RWPE1 (cell line): ENCODE measurements around the gene PAEP.

ENCODE experiments used
- CTCF ChIA-PET: fragments of 350-600 bp; sonication (Branson Sonifier 250); formaldehyde crosslinking; extraction: SDS; loops from one replicate; lab custom pipeline; 2021; lab: Yijun Ruan, JAX
- POLR2A ChIA-PET: fragments of 400-600 bp; formaldehyde crosslinking; extraction: SDS; loops from one replicate; lab custom pipeline; 2020; ENCODE audit warnings: antibody characterized with exemption; ENCODE audit not compliant: low non-redundant PET; lab: Yijun Ruan, JAX
- DNase-seq: peaks from one replicate; pipeline ENCODE4 v3.0.0; 2012; ENCODE audit warnings: low spot score
- H3K27ac ChIP-seq: fragments of 450-650 bp; 2 replicates; pipeline ENCODE4 v1.5.1; 2017
- TF ChIP-seq, protein P1 (sequence below): fragments of 450-650 bp; conservative IDR thresholded peaks from 2 replicates; pipeline ENCODE4 v1.5.1; 2017; ENCODE audit warnings: low read depth, mild to moderate bottlenecking

Gene PAEP

DNA sequence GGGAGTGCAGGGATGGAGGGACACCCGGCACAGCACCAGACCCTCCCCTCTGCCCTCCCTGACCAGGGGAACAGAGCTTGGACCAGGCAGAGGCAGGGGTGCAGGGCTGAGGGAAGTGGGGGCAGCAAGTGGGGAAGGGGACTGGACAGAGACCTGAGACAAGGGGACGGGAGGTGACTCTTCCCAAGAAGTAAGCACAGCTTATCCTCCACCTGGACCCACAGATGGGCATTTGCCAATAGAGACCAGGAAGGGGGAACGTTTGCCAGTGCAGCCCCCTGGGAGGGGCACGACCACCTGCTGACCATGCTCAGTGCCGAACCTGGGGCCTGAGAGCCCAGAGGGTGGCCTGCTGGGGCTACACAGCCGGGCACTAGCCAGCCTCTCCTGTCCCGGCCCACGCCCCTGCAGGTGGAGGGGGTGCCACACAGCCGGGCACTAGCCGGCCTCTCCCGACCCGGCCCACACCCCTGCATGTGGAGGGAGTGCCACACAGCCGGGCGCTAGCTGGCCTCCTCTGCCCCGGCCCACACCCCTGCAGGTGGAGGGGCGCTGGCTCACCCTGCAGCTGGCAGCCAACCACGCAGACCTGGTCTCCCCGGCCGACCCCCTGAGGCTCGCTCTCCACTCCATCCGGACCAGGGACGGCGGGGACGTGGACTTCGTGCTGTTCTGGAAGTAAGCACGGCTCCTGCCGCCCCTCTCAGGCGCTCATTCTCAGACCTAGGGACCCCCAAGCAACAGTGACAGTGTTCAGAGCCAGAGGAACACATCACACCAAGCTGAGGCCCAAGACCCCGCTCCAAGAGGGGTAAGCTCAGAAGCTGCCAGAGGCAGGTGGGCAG lies 53.5 kb downstream of the PAEP start:
- ChIA-PET CTCF (interaction anchor here (0.6 to 1.2 kb wide), 3 partner anchors 15 to 582 kb away, joined by 4 to 5 read pairs (median 4); no protein-coding TSS in a partner anchor), POLR2A (no interaction called here)
- TF ChIP-seq, protein P1, sequence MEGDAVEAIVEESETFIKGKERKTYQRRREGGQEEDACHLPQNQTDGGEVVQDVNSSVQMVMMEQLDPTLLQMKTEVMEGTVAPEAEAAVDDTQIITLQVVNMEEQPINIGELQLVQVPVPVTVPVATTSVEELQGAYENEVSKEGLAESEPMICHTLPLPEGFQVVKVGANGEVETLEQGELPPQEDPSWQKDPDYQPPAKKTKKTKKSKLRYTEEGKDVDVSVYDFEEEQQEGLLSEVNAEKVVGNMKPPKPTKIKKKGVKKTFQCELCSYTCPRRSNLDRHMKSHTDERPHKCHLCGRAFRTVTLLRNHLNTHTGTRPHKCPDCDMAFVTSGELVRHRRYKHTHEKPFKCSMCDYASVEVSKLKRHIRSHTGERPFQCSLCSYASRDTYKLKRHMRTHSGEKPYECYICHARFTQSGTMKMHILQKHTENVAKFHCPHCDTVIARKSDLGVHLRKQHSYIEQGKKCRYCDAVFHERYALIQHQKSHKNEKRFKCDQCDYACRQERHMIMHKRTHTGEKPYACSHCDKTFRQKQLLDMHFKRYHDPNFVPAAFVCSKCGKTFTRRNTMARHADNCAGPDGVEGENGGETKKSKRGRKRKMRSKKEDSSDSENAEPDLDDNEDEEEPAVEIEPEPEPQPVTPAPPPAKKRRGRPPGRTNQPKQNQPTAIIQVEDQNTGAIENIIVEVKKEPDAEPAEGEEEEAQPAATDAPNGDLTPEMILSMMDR, result no peak
- DNase-seq, result no peak
- no peak overlapping the region for H3K27ac ChIP-seq

DNA sequence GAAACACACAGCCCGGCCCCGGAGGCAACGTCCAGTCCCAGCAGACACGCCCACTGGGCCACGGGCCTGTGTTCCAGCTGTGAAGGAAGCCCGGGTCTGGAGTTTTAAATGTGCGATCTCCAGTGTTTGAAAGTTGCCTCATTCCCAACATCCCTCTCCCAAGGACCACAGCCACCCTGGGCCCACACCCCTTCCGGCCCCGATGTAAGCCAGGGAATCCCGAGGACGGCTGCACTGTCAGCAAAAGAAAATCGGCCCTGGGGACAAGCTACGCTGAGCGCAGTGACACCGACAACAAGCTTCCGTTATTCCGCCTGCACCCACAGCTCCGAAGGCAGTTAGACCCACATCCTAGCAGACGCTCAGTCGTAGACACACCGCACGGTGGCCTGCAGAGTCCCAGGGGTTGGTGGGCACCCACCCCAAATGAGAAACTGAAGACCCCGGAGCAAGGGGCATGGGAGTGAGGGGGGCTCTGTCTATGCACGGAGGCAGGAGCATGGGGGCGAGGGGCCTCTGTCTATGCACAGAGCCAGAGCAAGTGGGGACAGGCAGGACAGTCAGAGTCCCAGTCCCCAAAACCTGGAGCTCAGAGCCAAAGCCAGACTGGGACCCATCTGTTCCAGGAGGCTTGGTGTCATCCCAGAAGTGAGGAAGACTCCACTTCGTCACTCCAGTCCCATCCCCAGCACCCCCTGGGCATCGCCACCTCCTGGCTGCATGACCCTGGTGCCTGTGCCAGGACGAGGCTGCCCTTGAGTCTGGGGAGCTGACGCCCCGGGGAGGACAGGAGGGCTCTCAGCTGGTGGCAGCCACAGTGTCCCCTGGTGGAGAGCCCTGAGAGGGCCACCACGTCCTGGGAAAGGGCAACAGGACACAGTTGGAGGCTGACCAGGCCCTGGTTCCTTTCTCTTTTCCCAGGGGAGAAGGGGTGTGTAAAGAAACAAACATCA lies 54.4 kb downstream of the PAEP start:
- DNase-seq, result no peak
- CTCF ChIA-PET, result interaction anchor here (0.6 to 1.2 kb wide), 5 partner anchors 11 to 145 kb away, joined by 3 to 5 read pairs (median 3); no protein-coding TSS in a partner anchor

More for the DNA sequence above, 54.4 kb downstream of the PAEP start:
- no peak overlapping the region for H3K27ac ChIP-seq
- TF ChIP-seq, protein P1, result no peak
- POLR2A ChIA-PET, result no interaction called here
